ENCODE measurements around the gene GALP. TPM values are rescaled to one million over a fixed set of nuclear protein-coding genes. Genes with fewer than 3 reads are reported as not detected.

The GALP gene
- total and polyA plus RNA-seq, 4 donors, result 0.08 to 0.63 TPM; not detected in 2

DNA sequence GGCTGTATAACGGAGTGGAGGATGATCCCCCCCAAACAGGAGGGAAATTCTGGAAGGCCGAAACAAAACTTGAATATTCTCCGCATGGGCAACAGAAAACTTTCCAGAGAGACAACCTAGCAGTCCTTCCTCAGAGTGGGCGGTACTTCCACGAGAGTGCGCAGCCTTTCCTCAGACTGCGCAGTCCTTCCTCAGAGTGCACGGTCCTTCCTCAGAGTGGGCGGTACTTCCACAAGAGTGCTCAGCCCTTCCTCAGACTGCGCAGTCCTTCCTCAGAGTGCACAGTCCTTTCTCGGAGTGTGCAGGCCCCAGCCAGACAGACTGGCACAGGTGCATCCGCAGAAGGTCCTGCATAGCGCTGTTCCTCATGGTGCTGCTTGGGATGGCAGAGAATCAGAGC is 12.7 kb upstream of the GALP start (continued):
- TF ChIP-seq, protein P1, sequence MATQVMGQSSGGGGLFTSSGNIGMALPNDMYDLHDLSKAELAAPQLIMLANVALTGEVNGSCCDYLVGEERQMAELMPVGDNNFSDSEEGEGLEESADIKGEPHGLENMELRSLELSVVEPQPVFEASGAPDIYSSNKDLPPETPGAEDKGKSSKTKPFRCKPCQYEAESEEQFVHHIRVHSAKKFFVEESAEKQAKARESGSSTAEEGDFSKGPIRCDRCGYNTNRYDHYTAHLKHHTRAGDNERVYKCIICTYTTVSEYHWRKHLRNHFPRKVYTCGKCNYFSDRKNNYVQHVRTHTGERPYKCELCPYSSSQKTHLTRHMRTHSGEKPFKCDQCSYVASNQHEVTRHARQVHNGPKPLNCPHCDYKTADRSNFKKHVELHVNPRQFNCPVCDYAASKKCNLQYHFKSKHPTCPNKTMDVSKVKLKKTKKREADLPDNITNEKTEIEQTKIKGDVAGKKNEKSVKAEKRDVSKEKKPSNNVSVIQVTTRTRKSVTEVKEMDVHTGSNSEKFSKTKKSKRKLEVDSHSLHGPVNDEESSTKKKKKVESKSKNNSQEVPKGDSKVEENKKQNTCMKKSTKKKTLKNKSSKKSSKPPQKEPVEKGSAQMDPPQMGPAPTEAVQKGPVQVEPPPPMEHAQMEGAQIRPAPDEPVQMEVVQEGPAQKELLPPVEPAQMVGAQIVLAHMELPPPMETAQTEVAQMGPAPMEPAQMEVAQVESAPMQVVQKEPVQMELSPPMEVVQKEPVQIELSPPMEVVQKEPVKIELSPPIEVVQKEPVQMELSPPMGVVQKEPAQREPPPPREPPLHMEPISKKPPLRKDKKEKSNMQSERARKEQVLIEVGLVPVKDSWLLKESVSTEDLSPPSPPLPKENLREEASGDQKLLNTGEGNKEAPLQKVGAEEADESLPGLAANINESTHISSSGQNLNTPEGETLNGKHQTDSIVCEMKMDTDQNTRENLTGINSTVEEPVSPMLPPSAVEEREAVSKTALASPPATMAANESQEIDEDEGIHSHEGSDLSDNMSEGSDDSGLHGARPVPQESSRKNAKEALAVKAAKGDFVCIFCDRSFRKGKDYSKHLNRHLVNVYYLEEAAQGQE (IDR thresholded peaks at IDR 0.05), result no peak

DNA sequence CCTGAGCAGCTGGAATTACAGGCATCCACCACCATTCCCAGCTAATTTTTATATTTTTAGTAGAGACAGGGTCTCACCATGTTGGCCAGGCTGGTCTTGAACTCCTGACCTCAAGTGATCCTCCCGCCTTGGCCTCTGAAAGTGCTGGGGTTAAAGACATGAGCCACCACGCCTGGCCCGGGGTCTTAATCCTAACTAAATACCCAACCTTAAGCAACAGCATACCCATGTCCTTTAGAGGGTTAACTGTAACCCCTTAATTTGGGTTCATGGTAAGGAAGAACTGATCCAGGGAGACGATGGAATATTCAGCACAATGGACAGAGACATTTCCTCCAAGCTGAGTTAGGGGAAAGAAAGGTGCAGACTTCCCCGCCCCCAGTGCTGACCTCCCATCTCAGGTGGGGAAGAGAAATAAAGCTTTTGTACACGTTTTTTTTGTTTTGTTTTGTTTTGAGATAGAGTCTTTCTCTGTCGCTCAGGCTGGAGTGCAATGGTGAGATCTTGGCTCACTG is 8.7 kb upstream of the GALP start:
- Histone ChIP-seq H3K9me3 (ENCODE audit: control insufficient read depth in 4 of 4, low read length in 3 of 4) (no peaks in the 10 kb centered on the region), H3K4me3 (ENCODE audit: low read depth in 1 of 3, low read length in 3 of 3) (no peak overlapping the region), H3K4me1 (ENCODE audit: control insufficient read depth in 4 of 4, insufficient read depth in 4 of 4, low read length in 3 of 4) (peaks cover 0 to 5% (median 2%) of the 10 kb centered on the region in 4 donors), H3K27me3 (ENCODE audit: control insufficient read depth in 4 of 4, insufficient read depth in 4 of 4, low read length in 3 of 4) (no peaks in the 10 kb centered on the region), H3K27ac (ENCODE audit: low read depth in 1 of 2, low read length in 2 of 2) (no peak overlapping the region), H3K36me3 (ENCODE audit: control insufficient read depth in 4 of 4, insufficient read depth in 3 of 4, low read depth in 1 of 4, low read length in 3 of 4) (no peaks in the 10 kb centered on the region), H3K9ac (ENCODE audit: low read depth in 1 of 2, low read length in 2 of 2) (no peak overlapping the region)
- 49% methylated on average over 7 of the region's 7 CpGs for WGBS
- TF ChIP-seq, protein P1 (IDR thresholded peaks at IDR 0.05), result peak; percentile 97
- TF ChIP-seq, protein P2, sequence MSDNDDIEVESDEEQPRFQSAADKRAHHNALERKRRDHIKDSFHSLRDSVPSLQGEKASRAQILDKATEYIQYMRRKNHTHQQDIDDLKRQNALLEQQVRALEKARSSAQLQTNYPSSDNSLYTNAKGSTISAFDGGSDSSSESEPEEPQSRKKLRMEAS (IDR thresholded peaks at IDR 0.05), result no peak
- TF ChIP-seq HNF4G (IDR thresholded peaks at IDR 0.05), result no peak
- TF ChIP-seq, protein P3, sequence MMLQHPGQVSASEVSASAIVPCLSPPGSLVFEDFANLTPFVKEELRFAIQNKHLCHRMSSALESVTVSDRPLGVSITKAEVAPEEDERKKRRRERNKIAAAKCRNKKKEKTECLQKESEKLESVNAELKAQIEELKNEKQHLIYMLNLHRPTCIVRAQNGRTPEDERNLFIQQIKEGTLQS (IDR thresholded peaks at IDR 0.05), result no peak
- no peak for DNase-seq (ENCODE audit: low spot score)

DNA sequence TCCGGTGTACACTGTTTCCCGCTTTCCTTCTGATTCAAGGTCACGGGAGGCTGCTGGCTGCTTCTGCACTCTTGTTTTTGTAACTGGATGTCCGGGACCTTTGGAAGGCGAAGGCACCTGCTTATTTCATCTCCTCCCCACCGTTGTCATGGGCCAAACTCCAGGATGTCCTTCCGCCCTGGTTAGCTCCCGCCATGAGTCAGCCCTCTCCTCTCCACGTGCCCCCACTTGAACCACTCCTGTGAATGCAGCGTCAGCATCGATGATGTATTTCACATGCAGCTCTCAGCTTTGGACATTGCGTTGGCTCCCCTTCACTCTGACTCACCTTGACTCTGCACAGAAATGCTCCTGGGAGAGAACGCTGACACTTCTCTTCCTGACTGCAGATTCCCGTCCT is 5.5 kb upstream of the GALP start:
- no peaks in the 10 kb centered on the region for H3K9me3 ChIP-seq (ENCODE audit: control insufficient read depth in 4 of 4, low read length in 3 of 4)
- 75% methylated on average over 14 of the region's 14 CpGs for WGBS
- H3K9ac ChIP-seq (ENCODE audit: low read depth in 1 of 2, low read length in 2 of 2), result no peak overlapping the region
- H3K27ac ChIP-seq (ENCODE audit: low read depth in 1 of 2, low read length in 2 of 2), result no peak overlapping the region
- H3K27me3 ChIP-seq (ENCODE audit: control insufficient read depth in 4 of 4, insufficient read depth in 4 of 4, low read length in 3 of 4), result no peaks in the 10 kb centered on the region
- no peaks in the 10 kb centered on the region for H3K36me3 ChIP-seq (ENCODE audit: control insufficient read depth in 4 of 4, insufficient read depth in 3 of 4, low read depth in 1 of 4, low read length in 3 of 4)
- H3K4me3 ChIP-seq (ENCODE audit: low read depth in 1 of 3, low read length in 3 of 3), result no peak overlapping the region
- H3K4me1 ChIP-seq (ENCODE audit: control insufficient read depth in 4 of 4, insufficient read depth in 4 of 4, low read length in 3 of 4), result peaks cover under 1 to 12% (median 2%) of the 10 kb centered on the region in 4 donors
- no peak for DNase-seq (ENCODE audit: low spot score)
- TF ChIP-seq HNF4G (IDR thresholded peaks at IDR 0.05), result no peak
- TF ChIP-seq HNF4A (conservative IDR thresholded peaks at IDR 0.05), result no peak
- no peak for TF ChIP-seq FOXA1 (IDR thresholded peaks at IDR 0.05)
- TF ChIP-seq, protein P1 (IDR thresholded peaks at IDR 0.05), result no peak
- no peak for TF ChIP-seq FOXA2 (IDR thresholded peaks at IDR 0.05)
- TF ChIP-seq RAD21 (IDR thresholded peaks at IDR 0.05), result no peak
- no peak for TF ChIP-seq JUND (IDR thresholded peaks at IDR 0.05)
- no peak for TF ChIP-seq NR2F2 (IDR thresholded peaks at IDR 0.05)
- TF ChIP-seq, protein P3 (IDR thresholded peaks at IDR 0.05), result no peak
- TF ChIP-seq, protein P4, sequence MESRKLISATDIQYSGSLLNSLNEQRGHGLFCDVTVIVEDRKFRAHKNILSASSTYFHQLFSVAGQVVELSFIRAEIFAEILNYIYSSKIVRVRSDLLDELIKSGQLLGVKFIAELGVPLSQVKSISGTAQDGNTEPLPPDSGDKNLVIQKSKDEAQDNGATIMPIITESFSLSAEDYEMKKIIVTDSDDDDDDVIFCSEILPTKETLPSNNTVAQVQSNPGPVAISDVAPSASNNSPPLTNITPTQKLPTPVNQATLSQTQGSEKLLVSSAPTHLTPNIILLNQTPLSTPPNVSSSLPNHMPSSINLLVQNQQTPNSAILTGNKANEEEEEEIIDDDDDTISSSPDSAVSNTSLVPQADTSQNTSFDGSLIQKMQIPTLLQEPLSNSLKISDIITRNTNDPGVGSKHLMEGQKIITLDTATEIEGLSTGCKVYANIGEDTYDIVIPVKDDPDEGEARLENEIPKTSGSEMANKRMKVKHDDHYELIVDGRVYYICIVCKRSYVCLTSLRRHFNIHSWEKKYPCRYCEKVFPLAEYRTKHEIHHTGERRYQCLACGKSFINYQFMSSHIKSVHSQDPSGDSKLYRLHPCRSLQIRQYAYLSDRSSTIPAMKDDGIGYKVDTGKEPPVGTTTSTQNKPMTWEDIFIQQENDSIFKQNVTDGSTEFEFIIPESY (IDR thresholded peaks at IDR 0.05), result no peak
- no peak for TF ChIP-seq TAF1 (conservative IDR thresholded peaks at IDR 0.05)
- TF ChIP-seq, protein P5, sequence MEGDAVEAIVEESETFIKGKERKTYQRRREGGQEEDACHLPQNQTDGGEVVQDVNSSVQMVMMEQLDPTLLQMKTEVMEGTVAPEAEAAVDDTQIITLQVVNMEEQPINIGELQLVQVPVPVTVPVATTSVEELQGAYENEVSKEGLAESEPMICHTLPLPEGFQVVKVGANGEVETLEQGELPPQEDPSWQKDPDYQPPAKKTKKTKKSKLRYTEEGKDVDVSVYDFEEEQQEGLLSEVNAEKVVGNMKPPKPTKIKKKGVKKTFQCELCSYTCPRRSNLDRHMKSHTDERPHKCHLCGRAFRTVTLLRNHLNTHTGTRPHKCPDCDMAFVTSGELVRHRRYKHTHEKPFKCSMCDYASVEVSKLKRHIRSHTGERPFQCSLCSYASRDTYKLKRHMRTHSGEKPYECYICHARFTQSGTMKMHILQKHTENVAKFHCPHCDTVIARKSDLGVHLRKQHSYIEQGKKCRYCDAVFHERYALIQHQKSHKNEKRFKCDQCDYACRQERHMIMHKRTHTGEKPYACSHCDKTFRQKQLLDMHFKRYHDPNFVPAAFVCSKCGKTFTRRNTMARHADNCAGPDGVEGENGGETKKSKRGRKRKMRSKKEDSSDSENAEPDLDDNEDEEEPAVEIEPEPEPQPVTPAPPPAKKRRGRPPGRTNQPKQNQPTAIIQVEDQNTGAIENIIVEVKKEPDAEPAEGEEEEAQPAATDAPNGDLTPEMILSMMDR (IDR thresholded peaks at IDR 0.05; ENCODE audit: low read depth, low read length, missing input control), result no peak
